Astrocyte of the spinal cord (primary cell): ENCODE results near the gene KSR1.

ENCODE experiments used
- DNase-seq: peaks from one replicate; pipeline ENCODE4 v3.0.0; 2011; ENCODE audit warnings: low read depth, low spot score
- H3K4me3 ChIP-seq: 2 replicates; pipeline ENCODE4 v1.5.1; 2011; ENCODE audit warnings: low read depth, mild to moderate bottlenecking, low read length, moderate library complexity
- CTCF ChIP-seq: IDR thresholded peaks from 2 replicates; pipeline ENCODE4 v1.5.1; 2012; ENCODE audit warnings: low read depth, mild to moderate bottlenecking, low read length, inconsistent platforms
- in situ Hi-C: cut with HindIII; loops from 2 replicates; pipeline ENCODE4 v1.10.0; 2017; ENCODE audit warnings: low sequenced_read_pairs

Gene KSR1

GRCh38 chr17:27488231-27488630 is 32.0 kb downstream of the KSR1 start:
- no peak overlapping the region for H3K4me3 ChIP-seq
- no peak for TF ChIP-seq CTCF
- DNase-seq: no peak
- in situ Hi-C loops: no loop called here

GRCh38 chr17:27489045-27489715 is 32.9 kb downstream of the KSR1 start:
- no peak for TF ChIP-seq CTCF
- DNase-seq: peak; percentile 48
- H3K4me3 ChIP-seq: no peak overlapping the region
- in situ Hi-C loops: no loop called here

- TF ChIP-seq CTCF: no peak
- no peak for DNase-seq
- in situ Hi-C loops: no loop called here
Measured at GRCh38 chr17:27490391-27490790, 34.1 kb downstream of the KSR1 start.

GRCh38 chr17:27491713-27492190 is 35.5 kb downstream of the KSR1 start:
- no peak for TF ChIP-seq CTCF
- no peak overlapping the region for H3K4me3 ChIP-seq
- in situ Hi-C loops: no loop called here
- DNase-seq: no peak

More at GRCh38 chr17:27490391-27490790, 34.1 kb downstream of the KSR1 start:
- H3K4me3 ChIP-seq: no peak overlapping the region

- TF ChIP-seq CTCF: no peak
- in situ Hi-C loops: no loop called here
- DNase-seq: no peak
- no peak overlapping the region for H3K4me3 ChIP-seq
Measured at GRCh38 chr17:27492470-27492869, 36.2 kb downstream of the KSR1 start.

GRCh38 chr17:27493088-27493487 is 36.8 kb downstream of the KSR1 start:
- DNase-seq: no peak
- in situ Hi-C loops: no loop called here
- H3K4me3 ChIP-seq: no peak overlapping the region
- no peak for TF ChIP-seq CTCF
